GM21360 (cell line): ENCODE measurements around the gene C10orf90.
"Not testable (repeated sequence)": the region's sequence is repeated elsewhere in the genome, so short reads cannot be mapped to it uniquely, and the experiment has no call there.

Experiments
- ATAC-seq: cut with Tn5 transposase; IDR thresholded peaks from one replicate; pipeline ENCODE4 v1.9.1; 2021; ENCODE audit warnings: mild to moderate bottlenecking, moderate library complexity; ENCODE audit not compliant: unreplicated experiment

C10orf90 gene

DNA sequence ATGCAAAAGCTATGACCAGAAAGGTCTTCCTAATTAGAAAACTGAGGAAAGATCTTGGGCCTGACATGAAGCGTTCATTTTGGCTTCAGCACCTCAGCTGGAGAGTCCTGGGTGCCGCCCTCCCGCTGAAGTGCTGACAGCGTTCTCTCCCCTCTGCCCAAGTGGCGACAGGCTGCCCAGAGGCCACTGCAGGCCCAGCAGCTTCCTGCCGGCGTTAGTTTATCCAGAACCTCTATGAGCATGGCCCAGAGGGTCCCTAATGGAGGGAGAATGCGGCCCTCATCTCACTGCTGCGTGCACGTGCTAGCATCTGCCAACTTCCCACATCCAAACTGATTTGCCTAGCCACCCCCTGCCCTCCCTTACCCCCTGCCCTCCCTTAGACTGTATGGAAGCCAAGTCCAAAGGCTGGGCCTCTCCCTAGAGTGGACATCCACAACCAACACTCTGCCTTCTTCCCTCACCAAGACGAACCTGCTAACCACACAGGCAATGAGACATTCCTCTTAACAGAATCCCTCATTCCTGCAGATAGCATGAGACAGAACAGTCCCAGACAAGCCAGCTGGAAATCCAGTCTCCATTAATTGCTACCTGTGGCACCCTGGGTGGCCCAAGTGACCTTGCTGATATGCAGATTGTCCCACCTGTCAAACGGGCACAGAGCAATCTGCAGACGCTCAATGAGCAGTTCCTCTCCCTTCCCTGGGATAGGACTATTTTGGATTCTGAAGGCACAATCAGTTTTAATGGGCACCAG lies 108.4 kb downstream of the C10orf90 start:
- no peak for ATAC-seq

- no peak for ATAC-seq
Measured at GRCh38 chr10:126561294-126561920, 109.1 kb downstream of the C10orf90 start.

- no peak for ATAC-seq
Measured at GRCh38 chr10:126558881-126559280, 111.6 kb downstream of the C10orf90 start.

DNA sequence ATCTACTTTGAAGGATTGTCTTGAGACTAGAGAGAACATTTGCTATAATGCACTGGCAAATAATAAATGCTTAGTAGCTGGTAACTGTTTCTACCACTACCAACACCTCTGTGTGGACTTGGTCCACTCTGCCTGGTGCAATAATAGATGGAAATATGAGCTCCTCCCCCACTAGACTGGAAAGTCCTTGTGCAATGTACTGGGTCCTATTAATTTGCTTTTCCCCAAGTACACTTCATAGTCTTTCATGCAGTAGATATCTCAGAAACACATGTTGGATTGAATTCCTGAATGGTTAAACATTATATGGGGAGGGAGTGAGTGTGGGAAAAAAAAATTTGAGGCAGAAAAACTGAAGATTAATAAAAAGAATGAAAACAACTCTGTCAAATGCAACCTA lies 119.3 kb downstream of the C10orf90 start:
- no peak for ATAC-seq

DNA sequence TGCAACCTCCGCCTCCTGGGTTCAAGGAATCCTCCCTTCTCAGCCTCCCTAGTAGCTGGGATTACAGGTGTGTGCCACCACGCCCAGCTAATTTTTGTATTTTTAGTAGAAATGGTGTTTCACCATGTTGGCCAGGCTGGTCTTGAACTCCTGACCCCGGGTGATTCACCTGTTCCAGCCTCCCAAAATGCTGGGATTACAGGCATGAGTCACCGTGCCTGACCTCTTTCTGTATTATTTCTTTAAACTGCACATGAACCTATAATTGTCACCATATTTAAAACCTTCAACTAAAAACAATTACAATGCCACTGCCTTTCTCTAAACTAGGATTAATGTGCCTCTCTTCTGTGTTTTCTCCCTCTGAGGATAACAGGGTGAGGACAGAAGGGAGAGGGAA lies 119.9 kb downstream of the C10orf90 start:
- not testable (repeated sequence) for ATAC-seq

GRCh38 chr10:126549344-126549743 lies 121.1 kb downstream of the C10orf90 start:
- ATAC-seq, result no peak

DNA sequence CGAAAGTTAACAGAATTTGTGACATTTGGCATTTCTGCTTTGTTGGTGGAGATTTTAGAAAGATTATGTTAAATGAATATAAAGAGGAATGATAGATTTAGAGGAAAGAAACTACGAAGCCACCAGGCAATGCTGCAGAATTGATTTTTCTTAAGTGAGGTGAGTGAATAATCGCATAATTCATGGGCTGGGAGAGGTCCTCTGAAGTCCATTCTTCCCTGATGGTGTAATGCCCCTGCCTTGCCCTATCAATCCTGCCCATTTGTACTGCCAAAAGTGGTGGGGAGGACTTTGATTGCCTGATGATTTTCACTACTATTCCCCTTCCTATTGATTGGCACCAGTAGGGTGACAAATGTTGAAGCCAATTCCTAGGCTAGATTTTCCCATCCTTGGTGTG lies 125.9 kb downstream of the C10orf90 start:
- ATAC-seq, result no peak

DNA sequence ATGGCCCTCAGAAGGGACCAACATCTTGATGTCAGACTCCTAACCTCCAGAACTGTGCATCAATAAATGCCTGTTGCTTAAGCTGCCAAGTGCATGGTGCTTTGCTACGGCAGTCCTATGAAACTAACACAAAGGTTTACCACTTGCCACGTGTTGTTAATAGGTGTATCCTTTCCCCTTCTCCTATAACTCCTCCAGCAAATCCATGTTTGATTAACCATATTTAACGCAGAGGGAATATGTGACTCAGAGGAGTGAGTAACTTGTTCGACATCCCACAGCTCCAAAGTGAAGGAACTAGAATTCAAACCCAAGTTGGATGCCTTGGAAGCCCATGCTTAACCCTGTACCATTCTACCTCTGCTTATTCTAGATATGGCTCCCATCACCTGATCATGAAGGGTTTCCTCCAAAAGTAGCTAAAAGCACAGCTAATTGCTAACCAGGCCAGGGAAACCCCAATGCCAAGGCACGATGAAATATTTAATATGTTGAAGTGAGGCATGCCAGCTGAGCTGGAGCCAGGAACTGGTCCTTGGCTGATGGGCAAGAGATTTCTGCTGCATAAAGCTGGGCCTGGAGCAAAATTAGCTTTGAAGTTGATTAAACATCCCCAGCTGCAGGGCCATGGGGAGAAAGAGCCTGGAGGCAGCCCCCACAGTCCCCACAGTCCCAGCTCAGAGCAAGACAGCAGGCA lies 131.9 kb downstream of the C10orf90 start:
- no peak for ATAC-seq

DNA sequence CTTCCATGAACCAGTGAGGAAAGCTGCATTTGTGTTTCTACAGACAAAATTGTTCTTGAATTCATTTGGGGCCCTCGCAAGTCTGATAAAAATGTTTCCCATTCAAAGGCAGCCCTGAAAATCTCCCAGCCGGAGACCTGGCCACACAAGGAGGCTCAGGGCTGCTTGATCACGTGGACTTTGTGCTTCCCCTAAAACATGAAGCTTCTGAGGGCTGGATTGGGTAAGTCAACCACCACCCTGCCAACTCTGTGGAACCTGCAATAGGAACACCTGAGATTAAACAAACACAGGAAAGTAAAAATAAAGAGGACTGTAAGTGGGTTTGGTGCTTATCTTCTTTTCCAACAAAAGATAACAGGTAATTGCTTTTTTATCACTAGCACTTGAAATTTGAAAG lies 133.8 kb downstream of the C10orf90 start:
- ATAC-seq, result no peak

- ATAC-seq, result no peak
Measured at GRCh38 chr10:126536148-126536547, 134.3 kb downstream of the C10orf90 start.

DNA sequence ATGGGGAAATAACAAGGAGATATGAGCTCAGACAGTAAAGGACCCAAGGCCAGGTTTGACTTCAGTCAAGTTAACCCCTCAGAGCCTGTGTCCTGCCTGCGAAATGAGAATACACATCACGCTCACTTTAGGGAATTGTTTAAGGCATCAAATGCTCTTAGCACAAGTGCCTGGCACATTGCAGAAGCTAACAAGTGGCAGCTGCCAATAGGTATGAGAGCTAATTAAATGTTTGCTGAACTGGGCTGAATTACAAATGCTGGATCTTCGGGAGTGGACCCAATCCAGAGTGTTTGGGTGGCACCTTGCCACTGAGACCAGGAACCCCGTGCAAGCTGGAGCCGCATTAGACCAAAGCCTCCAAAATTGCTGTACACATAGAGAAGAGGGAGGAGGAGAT lies 136.8 kb downstream of the C10orf90 start:
- ATAC-seq, result no peak

DNA sequence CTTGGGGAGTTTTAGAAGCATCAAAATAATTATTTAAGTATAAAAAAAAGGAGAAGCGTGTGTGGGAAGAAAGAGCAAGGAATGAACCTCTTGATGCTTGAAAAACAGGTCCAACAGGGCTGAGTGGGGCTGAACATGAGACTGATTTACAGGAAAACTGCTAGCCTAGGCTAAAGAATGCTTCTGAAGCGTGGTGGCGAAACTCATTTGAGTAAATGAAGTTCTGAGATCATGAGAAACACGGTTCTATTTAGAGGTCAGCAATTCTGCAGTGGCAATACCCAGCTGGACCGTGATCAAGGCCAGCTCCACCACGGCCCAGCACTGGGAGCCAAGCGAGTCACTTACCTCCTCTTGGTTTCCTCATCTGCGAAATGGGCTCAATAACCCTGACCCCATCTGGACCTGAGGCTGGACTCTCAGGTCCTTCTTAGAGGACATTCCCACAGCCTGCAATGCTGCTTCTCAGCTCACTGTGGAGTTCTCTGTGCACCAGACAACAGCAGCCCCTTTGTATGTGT lies 142.1 kb downstream of the C10orf90 start:
- ATAC-seq, result no peak

DNA sequence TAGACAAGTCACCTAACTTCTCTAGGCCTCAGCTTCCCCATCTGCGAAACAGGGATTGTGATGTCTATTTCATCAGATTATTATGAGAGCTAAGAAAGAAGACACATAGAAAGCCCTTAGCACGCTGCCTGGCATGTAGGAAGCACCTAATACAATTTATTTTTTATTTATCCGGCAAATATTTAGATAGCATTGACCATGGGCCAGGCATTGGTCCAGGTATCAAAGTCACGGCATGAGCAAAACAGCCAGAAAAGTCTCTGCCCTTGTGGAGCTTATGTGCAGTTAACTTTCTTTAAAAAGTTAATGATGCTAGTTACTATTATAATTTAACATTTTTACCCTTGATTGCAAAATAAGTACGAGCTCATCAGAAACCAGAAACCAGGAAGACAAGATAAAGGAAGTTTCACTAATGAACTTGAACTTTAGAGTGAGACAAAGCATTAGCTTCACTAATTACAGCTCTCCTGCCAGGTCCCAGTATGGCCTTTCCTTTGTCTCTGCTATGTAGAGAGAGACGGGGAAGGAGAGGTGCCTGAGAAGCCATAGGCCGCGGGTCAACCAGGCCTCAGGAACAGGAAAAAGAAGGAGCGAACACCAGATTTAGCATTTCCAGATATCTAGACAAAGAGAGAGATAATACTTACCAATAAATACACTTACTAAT lies 142.7 kb downstream of the C10orf90 start:
- no peak for ATAC-seq

- no peak for ATAC-seq
Measured at GRCh38 chr10:126525326-126525725, 145.2 kb downstream of the C10orf90 start.

DNA sequence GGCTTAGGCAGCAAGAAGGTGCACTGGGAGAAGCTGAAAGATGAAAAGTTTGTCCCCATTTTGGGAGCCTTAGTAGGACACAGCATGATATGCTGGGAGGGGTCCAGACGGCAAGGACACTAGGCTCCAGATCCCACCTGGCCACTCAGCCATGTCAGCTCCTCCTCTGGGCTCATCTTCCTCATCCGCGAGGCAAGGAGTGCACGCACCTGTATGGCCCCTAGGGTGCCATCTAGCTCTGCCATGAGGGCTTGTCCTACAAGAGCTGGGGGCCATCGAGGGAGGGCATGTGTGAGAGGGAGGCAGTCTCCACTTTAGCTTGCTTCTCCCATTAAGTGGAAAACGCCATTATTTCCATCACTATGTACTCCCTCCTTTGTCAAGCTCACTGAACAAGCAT lies 146.0 kb downstream of the C10orf90 start:
- no peak for ATAC-seq

DNA sequence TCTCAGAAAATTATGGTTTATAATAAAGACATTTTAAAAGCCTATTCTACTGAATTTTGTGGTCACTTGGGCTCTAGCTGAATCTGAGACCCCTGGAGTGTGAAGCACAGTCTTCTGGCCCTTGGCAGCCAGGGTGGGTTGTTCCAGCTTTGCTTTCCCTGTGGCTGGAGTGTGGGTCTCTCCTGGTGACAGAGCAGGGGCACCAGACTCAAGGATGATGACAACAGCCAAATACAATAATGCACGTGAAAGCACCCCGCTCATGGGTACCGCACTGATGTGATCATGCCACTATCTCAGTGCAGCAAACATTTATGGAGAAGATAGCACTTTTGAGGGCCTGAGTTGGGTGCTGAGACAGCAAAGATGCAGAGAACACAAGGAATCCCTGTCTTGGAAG lies 147.4 kb downstream of the C10orf90 start:
- no peak for ATAC-seq

GRCh38 chr10:126521399-126521798 lies 149.1 kb downstream of the C10orf90 start:
- no peak for ATAC-seq

- ATAC-seq, result no peak
Measured at GRCh38 chr10:126520751-126521317, 149.7 kb downstream of the C10orf90 start.

- no peak for ATAC-seq
Measured at GRCh38 chr10:126519992-126520391, 150.5 kb downstream of the C10orf90 start.

DNA sequence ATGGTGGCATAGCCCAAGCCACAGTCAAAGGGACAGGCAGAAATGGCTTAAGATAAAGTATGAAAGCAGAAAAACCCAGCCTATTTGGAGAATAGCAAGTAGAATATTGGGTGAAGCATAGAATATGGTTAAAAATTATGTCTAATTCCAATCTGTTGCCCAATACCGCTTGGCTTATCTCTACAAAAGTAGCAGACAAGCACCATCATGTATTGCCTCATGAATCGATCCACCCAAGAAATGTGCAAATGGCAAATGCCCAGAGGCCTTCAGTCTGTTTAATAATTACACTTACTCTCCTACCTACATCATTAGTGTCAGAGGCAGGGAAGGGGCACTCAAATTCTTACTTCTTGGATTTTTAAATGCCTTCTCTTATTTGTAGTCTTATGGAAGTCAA lies 151.3 kb downstream of the C10orf90 start:
- no peak for ATAC-seq
